ENCODE results near the gene ETV1.

Gene ETV1

DNA sequence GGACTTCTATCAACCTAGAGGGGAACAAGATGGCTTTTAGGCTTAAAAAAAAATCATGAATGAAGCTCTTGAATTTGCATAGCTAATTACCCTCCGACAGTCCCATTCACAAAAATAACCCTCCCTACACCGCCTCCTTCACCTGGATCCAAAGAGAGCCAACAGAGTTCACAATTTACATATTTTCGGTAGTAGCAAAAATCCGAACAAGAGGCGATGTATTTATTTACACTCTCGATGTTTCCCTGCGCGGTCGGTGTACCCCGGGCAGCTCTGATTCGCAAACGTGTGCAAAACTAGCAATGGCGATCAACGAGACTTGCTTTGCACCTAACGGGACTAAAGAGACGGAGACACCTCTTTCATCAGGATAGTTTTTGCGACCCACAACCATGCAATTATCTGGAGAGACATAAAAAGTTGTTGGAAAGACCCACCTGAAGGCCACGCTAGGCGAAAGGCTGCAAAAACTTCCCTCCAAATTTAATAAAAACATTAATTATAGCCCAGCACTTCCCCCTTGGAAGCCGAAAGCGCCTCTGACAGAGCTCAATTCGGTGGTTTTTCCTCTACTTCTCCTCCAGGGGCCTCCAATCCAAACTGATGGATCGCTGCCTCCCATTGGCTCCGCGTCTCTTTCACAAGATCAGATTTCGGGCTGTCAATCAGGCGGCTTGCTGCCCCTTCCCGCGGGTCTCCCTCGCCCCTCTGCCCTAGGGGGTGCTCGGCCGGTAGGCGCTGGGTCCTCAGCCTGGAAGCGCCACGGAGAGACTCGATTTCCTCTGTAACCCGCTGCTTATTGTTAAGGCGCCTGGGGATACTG, at the start of gene ETV1:
TSS of gene ETV1 (minus strand) at position 541 of the 823 bp plus-strand sequence. CDS start 614 bp downstream, outside the sequence.
- DNase-seq = peak; percentile 76

DNA sequence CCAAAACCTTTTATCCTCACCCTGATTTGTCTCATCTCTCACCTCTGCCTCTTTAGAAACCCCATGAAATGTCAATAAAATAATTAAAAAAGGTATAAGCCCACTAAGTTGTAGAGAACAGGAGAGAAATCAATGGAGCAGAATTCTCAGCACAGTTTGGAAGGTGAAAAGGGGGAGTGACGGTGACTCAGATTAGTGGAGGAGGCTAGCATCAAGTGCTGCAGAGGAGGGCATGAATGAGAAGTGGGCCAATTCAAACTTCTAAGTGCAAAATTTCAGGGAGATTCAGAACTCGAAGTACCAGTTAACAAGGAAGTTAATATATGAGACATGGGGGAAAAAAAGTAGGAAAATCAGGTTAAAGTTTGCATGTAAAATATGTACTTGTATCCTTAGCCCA, 34.9 kb upstream of the ETV1 start:
- no peak for DNase-seq

DNA sequence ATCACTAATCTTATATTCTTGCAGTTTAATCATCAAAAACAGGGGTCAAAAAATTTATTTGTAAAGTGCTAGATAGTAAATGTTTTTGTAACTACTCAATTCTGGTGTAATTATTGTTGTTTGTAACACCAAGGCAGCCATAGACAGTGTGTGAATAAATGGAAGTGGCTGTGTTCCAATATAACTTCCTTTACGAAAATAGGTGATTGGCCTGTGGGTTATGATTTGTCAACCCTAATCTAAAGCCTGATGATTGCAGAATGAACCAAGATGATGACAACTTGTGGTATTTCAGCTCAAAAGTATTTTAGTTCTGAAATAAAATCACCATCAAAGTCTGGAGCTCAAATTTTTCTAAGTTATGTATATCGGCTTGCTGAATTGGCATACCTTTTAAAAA, 34.4 kb upstream of the ETV1 start:
- no peak for DNase-seq

DNA sequence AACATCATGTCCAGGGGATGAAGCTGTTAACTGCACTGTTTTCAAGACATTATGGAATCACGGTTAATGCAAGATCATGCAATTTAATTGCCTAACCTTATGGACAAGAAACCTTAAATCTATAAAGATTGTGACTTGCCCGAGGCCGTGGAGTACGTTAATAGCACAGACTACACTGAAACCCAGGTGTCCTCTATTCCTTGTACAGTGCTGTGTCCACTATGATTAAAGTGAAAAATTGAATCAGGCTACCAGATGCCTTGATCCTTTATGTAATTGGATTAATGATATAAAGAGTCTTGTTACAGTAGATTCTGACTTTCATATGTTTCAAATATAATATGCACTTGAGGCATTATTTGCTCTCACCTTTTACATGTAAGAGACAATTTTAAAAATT, 33.9 kb upstream of the ETV1 start:
- no peak for DNase-seq

DNA sequence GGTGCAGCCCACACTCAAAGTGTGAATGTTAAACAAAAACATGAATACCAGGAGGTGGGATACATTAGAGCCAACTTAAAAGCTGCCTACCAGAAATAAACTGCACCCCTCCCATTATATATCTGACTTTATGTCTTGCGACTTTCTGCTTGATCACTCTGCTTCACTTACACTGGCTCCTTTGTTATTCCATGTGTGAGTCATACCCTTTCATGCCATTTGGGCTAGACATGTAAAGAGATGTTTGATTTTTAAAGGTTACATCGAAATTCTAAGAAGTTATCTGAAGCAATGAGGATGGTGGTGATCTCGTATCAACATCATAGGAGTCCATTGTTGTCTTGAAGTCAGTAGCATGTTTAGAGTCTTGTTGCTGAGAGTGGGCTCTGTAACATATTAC, 31.6 kb upstream of the ETV1 start:
- DNase-seq = peak; percentile 47

DNA sequence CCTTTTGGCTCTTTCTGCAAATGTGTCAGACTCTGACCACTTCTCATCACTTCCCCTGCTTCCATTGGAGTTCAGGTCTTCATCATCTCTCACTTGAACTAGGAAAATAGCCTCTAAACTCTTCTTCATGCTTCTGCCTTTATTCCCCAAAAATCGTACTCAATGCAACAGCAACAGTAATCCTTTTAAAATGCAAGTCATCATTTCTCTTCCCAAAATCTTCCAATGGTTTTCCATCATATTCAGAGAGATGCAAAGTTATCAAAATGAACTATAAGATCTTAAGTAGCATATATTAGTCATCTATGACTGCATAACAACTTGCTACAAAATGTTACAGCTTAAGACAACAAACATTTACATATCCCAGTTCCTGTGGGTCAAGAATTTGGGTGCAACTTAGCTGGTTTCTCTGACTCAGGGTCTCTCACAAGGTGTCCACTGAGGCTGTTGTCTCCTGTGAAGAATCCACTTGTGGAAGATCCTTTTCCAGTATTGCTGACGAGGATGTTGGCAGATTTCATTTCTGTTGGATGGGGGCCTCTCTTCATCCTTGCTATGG, 31.0 kb upstream of the ETV1 start:
- no peak for DNase-seq

DNA sequence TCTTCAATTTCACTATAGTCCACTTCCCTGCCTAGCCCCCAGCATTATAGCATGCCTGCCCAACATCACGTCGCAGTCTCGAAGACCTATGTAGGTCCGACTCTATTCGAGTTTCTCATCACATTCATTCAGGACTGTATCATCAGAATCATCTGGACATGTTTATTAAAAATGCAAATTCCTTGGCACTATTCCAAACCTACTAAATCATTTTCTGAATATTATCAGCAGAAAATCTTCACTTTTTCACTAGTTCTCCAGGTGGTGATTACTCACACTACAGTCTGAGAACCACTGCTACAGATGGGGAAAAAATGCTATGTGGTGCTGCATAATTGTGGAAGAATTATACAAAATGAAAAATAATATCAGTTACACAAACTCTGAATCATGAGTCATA, 29.3 kb upstream of the ETV1 start:
- DNase-seq = no peak

DNA sequence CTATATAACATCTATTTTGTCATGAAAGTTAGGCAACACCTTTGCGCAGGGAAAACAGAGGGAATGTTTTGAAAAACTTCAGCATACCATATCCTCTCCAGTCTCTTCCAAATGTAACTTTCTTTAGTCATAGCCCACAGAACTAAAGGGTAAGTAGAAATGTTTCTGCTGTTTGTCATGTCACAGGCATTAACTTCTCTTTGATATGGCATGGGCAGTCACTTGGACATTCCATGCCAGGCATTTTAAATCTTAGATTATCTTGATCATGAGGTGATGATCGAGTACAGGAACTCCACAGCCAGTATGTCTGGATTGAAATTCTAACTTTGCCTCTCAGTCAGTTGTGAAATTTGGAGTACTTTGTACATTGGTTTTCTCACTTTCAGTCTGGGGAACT, 27.5 kb upstream of the ETV1 start:
- no peak for DNase-seq

DNA sequence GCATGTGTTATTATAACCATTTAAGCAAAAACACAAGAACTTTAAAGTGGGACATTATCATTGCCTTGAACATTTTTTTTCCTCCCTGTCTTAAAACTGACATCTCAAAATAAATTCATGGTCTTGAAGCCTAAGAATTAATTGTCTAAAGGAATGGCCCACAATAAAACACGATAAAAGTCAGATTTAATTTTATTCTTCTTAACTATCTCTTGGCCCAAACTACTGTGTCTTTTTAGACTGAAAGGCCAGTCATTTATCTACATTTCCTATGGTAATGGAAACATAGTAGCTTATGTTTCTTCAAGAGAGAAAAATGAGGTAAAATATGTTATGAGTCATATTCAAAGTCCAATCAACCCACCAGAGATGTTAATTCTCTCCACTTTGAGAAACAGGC, 24.4 kb upstream of the ETV1 start:
- DNase-seq = no peak

DNA sequence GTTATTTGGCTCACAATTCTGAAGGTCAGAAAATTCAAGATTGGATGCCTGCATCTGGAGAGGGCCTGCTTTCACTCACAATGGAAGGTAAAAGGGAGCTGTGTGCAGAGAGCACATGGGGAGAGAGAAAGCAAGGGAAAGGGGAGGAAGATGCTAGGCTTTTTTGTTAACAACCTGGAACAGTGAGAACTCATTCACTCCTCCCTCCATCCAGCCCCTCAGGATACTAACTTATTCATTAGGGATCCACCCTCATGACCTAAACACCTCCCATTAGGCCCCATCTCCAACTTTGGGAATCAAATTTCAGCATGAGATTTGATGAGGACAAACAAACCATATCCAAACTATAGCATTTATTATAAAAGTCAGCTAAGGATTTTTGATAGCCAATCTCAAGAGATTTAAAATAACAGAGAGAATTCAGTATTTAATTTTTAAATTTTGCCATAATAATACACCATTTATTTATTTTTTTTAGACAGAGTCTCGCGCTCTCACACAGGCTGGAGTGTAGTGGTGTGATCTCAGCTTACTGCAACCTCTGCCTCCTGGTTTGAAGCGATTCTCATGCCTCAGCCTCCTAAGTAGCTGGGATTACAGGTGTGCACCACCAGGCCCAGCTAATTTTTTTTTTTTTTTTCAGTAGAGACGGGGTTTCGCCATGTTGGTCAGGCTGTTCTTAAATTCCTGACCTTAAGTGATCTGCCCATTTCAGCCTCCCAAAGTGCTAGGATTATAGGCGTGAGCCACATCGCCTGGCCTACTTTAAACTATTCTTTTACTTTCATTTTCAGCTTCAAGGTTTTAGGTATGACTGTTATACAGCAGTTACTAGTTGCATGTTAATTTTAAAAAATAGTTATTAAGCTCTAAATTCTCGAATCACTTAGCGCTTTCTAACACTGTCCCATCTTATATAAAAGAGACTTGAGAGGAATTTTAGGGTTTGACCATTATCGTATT, 20.3 kb upstream of the ETV1 start:
- no peak for DNase-seq

DNA sequence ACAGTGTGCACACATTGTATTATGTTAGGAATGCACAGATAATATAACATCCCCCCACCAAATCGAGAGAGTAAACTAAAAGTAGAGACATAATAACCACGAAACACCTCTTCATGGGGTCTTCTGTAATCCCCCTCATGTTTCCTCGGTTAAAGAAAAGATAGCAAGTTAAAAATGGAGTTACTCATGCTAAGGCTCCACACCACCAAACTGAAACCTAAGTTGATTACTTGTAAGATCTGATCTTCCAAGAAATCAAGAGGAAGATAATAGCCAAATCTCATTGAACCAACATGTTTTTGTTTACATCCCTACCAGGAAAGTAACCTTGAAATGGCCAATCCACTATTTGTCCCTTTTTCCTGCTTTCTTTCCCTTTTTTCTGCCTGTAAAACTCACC, 11.7 kb upstream of the ETV1 start:
- no peak for DNase-seq

DNA sequence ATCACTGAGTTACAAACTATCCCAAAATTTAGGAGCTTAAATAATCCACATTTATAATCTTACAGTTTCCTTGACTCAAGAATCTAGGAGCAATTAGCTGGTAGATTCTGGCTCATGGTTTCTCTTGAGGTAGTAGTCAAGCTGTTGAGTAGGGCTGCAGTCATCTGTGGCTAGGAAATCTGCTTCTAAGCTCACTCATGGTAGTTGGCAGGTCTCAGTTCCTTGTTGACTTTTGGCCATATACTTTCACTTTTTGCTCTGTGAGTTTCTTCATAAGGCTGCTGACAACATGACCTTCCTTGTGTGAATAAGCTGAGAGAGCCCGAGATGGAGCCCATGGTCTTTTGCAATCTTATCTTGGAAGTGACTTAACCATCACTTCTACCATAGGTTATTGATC, 10.8 kb upstream of the ETV1 start:
- DNase-seq = no peak

DNA sequence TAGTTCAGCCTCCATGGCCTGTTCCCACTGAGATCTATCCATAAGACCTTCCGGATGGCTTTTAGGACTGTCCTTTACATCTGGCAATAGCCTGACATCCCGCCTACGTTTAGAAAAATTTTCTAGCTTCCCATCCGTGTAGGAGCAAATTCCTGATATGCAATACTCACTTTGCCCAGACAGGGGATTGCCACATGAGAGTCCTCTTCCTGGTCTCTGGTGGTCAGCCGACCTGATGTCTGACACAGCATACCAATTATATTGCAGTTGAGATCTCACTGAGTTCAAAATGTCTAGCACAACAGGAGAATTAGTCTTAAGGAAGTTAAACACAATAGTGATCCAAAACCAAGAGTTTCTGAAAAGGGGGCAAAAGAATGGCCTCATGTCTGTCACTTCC, 9.4 kb upstream of the ETV1 start:
- peak; percentile 46 for DNase-seq

DNA sequence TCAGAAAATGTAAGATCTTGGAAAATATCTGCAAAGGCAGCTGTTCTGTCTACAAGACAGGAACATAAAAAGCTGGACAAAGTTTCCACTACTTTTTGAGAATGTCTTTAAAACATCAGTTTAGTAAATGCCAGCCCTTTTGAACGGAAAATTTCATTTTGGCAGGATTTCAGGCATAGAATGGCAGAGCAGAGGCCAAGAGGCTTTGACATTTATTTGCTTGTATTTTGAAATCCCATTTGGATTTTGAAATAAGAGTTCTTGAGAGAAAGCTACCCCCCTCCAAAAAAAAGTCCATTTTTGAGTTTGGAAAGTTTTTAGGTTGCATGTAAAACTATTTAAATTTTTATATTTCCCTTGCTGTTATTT, 3.1 kb upstream of the ETV1 start:
- DNase-seq = no peak

DNA sequence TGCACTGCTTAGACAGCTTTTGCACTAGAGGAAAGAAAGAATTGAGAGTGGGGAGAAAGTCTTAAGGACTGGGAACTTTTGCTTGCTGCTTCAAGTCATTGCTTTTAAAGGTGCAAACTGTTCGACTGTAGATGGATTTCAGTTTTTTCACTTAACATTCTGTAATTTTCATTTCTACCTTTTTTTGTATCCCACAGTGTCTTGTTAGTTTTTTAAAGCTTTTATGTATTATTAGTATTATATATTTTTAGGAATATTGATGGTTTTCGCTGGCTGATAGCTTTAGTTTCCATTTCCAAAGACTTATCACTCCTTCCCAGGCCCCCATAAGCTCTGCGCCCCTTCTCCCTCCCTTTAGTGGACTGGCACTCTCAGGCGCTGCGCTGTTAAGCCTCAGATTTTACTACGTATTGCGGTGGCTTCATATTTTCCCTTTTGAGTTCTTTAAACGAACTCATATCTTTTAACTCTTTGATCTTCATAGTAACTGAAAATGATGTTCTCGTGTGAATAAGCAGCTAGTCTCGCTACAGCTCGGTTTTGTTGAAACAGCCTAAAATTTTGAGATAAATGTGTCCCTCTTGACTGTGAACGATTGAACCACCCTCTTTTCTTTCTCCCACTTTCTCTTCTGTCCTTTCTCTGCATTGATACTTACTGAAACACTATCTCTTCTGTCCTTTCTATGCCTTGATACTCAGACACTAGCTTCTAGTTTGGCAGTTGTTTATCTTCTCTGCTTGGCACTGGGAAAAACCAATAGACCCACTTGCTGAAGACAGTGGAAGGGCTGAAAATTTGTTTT, 2.5 kb upstream of the ETV1 start:
- DNase-seq = no peak

DNA sequence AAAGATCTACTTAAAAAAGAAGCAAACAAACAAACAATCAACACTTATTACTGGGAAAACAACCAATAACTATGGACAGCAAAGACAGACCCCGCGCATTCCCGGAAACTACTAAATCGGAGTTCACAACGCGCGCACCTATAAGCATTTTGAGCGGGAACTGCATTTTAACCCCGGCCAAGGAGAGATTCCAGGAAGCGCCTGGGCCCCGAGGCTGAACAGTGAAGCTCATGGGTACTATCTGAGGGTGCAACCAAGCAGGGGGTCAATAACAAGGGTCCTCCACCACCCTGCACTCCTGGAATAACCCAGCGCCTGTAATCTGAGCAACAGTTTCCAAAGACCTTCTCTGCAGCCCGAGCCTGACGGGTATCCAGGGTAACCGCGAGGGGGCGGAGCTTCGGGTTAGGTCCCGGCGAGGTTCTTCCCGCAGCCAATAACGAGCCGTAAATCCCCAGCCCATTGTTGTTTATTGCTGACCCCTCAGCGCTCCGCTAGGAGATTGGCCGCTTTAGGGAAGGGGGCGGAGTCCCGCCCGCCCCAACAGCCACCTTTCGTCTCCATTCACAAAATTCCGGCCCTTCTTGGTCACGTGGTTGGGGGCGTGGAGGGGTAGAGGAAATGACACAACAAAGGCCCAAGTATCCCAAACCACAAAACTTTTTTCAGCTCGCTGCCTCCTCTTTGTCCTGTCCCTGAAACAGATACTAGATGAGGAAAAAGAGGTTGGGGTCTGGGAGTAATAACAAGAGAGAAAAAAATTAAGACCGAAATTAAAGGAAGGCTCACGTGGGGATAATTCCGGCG, 1.7 kb upstream of the ETV1 start:
- DNase-seq = peak; percentile 93

DNA sequence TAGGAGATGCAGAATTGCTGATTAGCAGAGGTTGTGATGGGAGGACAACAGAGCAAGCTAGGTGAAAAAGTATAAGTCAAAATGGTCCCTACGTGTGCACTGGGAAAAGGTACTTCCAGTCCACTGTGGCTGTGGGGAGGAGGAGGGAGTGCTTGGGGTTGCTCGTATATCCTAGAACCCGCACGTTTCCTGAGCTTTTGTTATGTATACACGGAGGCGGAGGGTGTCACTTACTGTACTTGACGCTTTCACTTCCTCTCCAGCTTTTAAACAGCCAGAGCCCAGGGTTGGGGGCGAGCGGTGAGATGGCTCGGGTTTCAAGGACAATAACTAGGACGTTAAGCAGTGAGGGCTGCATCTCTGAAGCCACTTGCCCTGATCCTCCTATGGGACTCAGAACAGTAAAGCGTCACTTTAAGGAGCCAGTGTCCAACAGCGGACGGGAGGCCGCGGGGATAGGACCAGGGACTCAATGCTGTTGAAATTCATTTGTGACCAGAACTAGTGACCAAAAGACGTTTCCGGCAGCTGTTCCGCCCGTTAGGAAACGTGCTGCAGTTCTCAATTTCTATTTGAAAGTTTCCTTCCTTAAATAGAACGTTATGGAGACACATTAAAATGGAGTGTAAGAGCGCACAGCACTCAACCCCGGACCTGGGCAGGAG, 985 bp upstream of the ETV1 start:
- DNase-seq = peak; percentile 55

DNA sequence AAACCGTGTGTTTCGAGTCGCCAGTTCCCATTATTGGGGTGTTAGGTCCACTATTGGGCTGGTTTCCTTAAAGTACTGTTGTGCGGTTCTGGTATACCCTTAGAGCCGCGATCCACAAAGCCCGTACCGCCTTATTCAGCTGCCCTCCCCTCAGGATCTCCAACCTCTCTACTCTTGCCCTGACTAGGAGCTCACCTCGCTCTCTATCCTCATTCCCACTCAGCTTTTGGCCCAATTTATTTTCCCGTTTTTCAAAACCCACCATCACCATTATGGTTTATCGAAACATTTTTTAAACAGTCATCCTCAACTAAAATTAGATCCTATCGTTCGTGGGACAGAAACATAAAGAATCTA, 461 bp upstream of the ETV1 start:
- no peak for DNase-seq

DNA sequence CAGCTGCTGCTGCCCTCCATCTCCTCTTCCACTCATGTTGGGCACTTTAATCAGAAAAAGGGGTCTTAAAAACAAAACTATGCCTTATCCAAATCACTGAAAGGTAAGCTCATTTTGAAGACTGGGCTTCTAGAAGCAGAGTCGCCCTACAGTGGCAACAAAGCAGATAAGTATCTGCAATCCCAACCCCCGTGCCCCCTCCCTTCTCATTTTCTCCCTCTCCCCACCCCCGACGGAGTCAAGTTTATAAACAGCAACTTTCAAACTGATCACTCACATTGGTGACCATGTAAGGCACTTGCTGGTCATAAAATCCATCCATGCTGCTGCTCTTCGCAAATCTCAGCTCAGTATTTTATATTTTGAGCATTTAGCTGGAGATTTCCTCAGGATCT, 738 bp downstream of the ETV1 start:
- no peak for DNase-seq

DNA sequence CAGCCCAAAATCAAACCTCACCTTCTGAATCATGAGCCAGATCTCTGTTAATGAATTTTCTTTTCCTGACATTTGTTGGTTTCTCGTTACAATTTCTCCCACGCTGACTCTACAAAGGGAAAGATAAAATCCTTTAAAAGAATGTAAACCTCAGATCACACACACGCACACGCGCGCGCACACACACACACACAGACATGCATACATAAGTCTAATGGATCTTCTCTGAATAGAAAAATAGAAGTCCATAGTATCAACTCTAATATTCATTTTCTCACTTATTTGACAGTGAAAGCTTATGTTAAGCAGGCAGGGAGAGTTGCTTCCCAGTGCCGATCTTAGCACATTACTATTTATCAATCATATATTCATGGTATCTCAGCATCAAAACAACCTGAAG, 1.4 kb downstream of the ETV1 start:
- DNase-seq = no peak

DNA sequence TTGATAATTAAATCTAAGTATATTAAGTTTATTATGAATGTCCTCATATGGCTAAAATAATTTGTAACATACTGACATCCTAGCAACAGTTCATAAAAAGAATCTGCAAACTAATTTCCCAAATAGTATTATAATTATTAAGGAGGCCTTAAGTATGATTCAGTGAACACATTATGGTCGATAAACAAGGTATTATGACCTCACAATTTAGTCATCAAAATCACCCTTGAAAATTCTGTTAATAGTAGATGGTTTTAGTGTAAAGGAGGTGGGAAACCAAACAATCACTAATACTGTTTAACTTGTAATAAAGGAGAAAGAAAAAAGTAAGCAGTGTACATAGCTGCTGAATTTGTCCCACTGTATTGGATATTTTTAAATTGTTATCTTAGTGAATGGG, 2.1 kb downstream of the ETV1 start:
- DNase-seq = no peak

DNA sequence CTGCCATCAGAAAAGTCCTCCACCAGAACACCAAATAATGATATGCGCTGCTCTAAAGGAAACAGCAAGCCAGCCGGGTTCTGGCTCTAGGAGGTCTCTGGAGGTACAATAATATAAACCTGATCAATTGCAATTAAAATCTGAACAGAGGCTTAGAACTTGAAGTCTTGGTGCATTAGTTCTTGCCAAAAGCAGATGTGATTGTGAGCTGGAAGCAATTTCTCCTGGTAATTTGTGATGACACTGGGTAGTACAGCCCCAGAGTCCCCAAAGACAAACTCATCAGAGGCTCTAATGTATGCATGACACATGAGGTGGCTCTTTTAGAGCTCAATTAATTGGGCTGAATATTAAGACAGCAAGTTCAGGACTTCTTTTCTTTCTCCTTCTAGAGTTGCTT, 3.3 kb downstream of the ETV1 start:
- DNase-seq = no peak
